IPS-18a (cell line): ENCODE measurements around the gene FAM222B.
"Not testable (repeated sequence)": the region's sequence is repeated elsewhere in the genome, so short reads cannot be mapped to it uniquely, and the experiment has no call there.

Experiments
- H3K27ac ChIP-seq: one replicate; pipeline ENCODE4 v1.5.1; 2013; ENCODE audit warnings: low read length
- H3K27me3 ChIP-seq: one replicate; pipeline ENCODE4 v1.6.1; 2013; ENCODE audit warnings: mild to moderate bottlenecking, low read length; ENCODE audit not compliant: control insufficient read depth, insufficient read depth
- H3K36me3 ChIP-seq: one replicate; pipeline ENCODE4 v1.6.1; 2013; ENCODE audit warnings: low read depth, low read length; ENCODE audit not compliant: control insufficient read depth
- H3K4me1 ChIP-seq: one replicate; pipeline ENCODE4 v1.6.1; 2013; ENCODE audit warnings: low read depth, low read length; ENCODE audit not compliant: control insufficient read depth
- H3K4me3 ChIP-seq: one replicate; pipeline ENCODE4 v1.5.1; 2013; ENCODE audit warnings: low read length
- H3K9ac ChIP-seq: one replicate; pipeline ENCODE4 v1.6.1; 2013; ENCODE audit warnings: mild to moderate bottlenecking, low read length, moderate library complexity
- H3K9me3 ChIP-seq: one replicate; pipeline ENCODE4 v1.6.1; 2013; ENCODE audit warnings: low read depth, low read length; ENCODE audit not compliant: control insufficient read depth

The FAM222B gene

DNA sequence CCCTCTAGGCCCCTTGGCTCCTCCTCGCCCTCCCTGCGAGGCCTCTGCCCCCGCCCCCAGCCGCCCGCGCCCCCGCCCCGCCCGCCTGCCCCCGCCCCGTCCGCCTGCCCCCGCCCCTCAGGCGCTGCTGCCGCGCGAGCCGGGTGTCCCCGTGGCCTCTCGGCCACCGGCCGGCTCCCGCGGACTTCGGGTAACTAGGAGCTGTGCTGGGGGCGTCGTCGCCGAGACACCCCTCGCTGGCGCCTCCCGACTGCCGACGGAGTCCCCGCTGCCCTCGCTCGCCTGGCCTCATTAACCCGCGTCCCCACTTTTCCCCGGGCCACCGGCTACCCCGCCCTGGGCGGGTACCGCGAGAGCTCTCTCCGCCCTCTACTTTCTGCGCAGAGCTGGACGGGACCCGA, 116.4 kb downstream of the FAM222B start, which contains the start of gene TLCD1:
Gene TLCD1, minus strand, starts transcription at position 8 of the 401 bp plus-strand sequence. CDS start 136 bp downstream, outside the sequence.
- no peaks in the 10 kb centered on the region for H3K9me3 ChIP-seq
- H3K4me1 ChIP-seq = peaks cover 21% of the 10 kb centered on the region
- H3K36me3 ChIP-seq = peaks cover 36% of the 10 kb centered on the region
- peak within 1 kb of the TSS; percentile 96 for H3K4me3 ChIP-seq
- peak within 1 kb of the TSS; percentile 92 for H3K9ac ChIP-seq
- peak within 1 kb of the TSS; percentile 66 for H3K27ac ChIP-seq
- H3K27me3 ChIP-seq = no peaks in the 10 kb centered on the region

GRCh38 chr17:28725660-28726225, 116.8 kb downstream of the FAM222B start:
- peak overlapping the region; percentile 92 for H3K9ac ChIP-seq
- peaks cover 23% of the 10 kb centered on the region for H3K4me1 ChIP-seq
- H3K27me3 ChIP-seq = no peaks in the 10 kb centered on the region
- no peaks in the 10 kb centered on the region for H3K9me3 ChIP-seq
- peak overlapping the region; percentile 64 for H3K4me3 ChIP-seq
- H3K36me3 ChIP-seq = peaks cover 41% of the 10 kb centered on the region
- H3K27ac ChIP-seq = peak overlapping the region; percentile 54

- Histone ChIP-seq H3K36me3 (peaks cover 44% of the 10 kb centered on the region), H3K27me3 (no peaks in the 10 kb centered on the region), H3K4me3 (peak overlapping the region; percentile 64), H3K9me3 (no peaks in the 10 kb centered on the region), H3K4me1 (peaks cover 23% of the 10 kb centered on the region), H3K27ac (peak overlapping the region; percentile 54), H3K9ac (peak overlapping the region; percentile 92)
These were observed 117.4 kb downstream of the FAM222B start for GRCh38 chr17:28725166-28725659.

GRCh38 chr17:28724500-28725165, 118.0 kb downstream of the FAM222B start:
- Histone ChIP-seq H3K27ac (no peak overlapping the region), H3K9me3 (no peaks in the 10 kb centered on the region), H3K36me3 (peaks cover 44% of the 10 kb centered on the region), H3K9ac (peak overlapping the region; percentile 92), H3K27me3 (no peaks in the 10 kb centered on the region), H3K4me1 (peaks cover 23% of the 10 kb centered on the region), H3K4me3 (peak overlapping the region; percentile 64)

DNA sequence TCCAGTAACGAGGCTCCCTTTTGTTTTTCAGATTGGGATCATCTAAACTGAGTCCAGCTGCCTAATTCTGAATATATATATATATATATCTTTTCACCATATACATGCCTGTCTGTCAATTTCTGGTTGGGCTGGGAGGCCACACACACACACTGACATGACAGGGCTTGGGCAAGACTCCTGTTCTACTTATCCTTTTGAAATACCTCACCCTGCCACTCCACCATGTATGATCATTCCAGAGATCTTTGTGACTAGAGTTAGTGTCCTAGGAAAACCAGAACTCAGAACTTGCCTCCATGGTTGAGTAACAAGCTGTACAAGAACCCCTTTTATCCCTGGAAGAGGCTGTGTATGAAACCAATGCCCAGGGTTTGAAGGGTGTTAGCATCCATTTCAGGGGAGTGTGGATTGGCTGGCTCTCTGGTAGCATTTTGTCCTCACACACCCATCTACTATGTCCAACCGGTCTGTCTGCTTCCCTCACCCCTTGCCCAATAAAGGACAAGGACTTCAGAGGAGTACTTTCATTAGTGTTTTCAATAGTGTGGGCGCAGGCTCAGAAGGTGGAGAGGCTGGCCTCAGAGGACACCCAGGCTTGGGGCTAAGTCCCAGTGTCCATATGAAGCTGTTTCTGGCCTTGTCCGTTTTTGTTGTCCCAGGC, 118.6 kb downstream of the FAM222B start:
- Histone ChIP-seq H3K4me1 (peaks cover 23% of the 10 kb centered on the region), H3K4me3 (peak overlapping the region; percentile 64), H3K36me3 (peaks cover 44% of the 10 kb centered on the region)
- H3K9ac ChIP-seq, H3K27me3 ChIP-seq, H3K27ac ChIP-seq, H3K9me3 ChIP-seq: not testable (repeated sequence)

DNA sequence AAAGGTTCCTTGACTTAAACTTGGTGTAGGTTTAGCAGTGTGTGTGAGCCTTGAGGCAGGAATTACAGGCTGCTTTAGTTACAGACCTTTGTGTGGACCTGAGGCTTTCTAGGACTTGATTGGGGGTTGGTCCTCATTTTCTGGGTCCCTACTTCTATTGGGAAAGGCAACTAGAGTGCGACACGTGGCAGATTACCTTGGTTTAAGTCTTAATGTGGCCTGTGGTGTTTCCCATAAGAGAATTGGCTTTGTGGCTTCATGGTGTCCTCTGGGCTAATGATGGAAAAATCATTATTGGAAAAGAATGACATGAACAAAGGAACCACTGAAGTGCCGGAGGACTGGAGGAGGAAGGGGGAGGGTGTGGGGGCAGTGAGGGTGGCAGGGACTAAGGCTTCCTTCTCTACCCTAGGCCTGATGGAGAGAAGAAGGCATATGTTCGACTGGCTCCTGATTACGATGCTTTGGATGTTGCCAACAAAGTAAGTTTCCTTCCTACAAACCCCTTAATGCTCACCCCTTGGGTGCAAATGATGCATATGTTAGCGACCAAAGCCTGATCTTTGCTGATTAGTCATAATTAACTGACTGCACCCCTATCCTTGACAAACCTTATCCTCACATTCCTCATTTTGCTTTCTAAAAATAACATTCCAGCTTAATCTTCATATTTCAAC, 119.3 kb downstream of the FAM222B start:
- Histone ChIP-seq H3K9me3 (no peaks in the 10 kb centered on the region), H3K36me3 (peaks cover 44% of the 10 kb centered on the region), H3K27ac (no peak overlapping the region), H3K9ac (no peak overlapping the region), H3K27me3 (no peaks in the 10 kb centered on the region), H3K4me1 (peaks cover 27% of the 10 kb centered on the region), H3K4me3 (peak overlapping the region; percentile 91)

- H3K4me1 ChIP-seq = peaks cover 29% of the 10 kb centered on the region
- H3K9ac ChIP-seq = no peak overlapping the region
- no peak overlapping the region for H3K27ac ChIP-seq
- H3K27me3 ChIP-seq = no peaks in the 10 kb centered on the region
- H3K36me3 ChIP-seq = peaks cover 44% of the 10 kb centered on the region
- no peaks in the 10 kb centered on the region for H3K9me3 ChIP-seq
- H3K4me3 ChIP-seq = peak overlapping the region; percentile 91
These were observed 120.0 kb downstream of the FAM222B start for GRCh38 chr17:28722417-28723158.

DNA sequence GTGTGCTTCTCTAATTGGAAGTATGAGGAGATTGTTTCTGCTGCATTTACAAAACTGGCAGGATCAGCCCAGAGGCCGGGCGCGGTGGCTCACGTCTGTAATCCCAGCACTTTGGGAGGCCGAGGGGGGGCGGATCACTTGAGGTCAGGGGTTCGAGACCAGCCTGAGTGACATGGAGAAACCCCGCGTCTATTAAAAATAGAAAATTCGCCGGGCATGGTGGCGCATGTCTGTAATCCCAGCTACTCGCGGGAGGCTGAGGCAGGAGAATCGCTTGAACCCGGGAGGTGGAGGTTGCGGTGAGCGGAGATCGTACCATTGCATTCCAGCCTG, 121.6 kb downstream of the FAM222B start:
- not testable (repeated sequence) for H3K9me3 ChIP-seq, H3K27me3 ChIP-seq
- Histone ChIP-seq H3K4me3 (peak overlapping the region; percentile 91), H3K27ac (peak overlapping the region; percentile 89), H3K4me1 (peaks cover 36% of the 10 kb centered on the region), H3K36me3 (peaks cover 44% of the 10 kb centered on the region), H3K9ac (peak overlapping the region; percentile 94)

DNA sequence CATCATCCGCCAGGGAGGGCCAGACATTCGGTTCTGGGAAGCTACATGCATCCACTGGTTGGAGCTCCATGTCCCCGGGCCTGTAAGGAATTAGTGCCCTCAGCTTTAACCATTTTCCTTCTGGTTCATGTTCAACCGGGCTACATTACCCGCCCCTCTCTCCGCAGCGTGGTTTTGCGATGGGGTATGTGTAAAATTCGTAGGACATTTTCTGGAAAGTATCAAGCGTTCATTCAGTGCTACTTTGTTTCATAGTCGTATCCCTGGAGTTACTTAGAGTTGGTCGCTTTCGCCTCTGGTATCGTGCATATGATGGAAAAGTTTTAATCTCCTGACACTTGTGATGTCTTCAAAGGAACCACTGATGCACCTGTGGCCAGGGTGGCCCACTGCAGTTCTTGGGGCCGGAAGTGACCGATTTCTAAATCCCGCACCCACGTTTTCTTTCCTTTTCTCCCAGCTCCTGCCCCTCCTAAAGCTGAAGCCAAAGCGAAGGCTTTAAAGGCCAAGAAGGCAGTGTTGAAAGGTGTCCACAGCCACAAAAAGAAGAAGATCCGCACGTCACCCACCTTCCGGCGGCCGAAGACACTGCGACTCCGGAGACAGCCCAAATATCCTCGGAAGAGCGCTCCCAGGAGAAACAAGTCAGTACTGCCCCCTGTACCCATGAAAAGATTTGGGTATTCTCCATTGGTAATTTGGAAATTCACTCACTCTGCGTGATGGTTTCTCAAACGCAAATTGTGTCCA, 122.2 kb downstream of the FAM222B start:
- peak overlapping the region; percentile 94 for H3K9ac ChIP-seq
- H3K4me1 ChIP-seq = peaks cover 37% of the 10 kb centered on the region
- H3K4me3 ChIP-seq = peak overlapping the region; percentile 91
- H3K27ac ChIP-seq = peak overlapping the region; percentile 89
- H3K36me3 ChIP-seq = peaks cover 47% of the 10 kb centered on the region
- no peaks in the 10 kb centered on the region for H3K27me3 ChIP-seq
- H3K9me3 ChIP-seq = no peaks in the 10 kb centered on the region

GRCh38 chr17:28719021-28719433, 123.6 kb downstream of the FAM222B start:
- H3K36me3 ChIP-seq = peaks cover 48% of the 10 kb centered on the region
- no peaks in the 10 kb centered on the region for H3K9me3 ChIP-seq
- peak overlapping the region; percentile 91 for H3K4me3 ChIP-seq
- peak overlapping the region; percentile 94 for H3K9ac ChIP-seq
- H3K27ac ChIP-seq = peak overlapping the region; percentile 89
- H3K27me3 ChIP-seq = no peaks in the 10 kb centered on the region
- H3K4me1 ChIP-seq = peaks cover 31% of the 10 kb centered on the region
